K562 (cell line): Measurements from ENCODE around the gene DVL3. TPM values are rescaled to one million over a fixed set of nuclear protein-coding genes. Genes with fewer than 3 reads are reported as not detected.
A peak's percentile ranks its signal among the peaks of the same experiment; 100 is the strongest.

Source experiments
- ATF1 ChIP-seq, 2 experiments: fragments of 450-650 bp in 1 of 2; IDR thresholded peaks; 2 replicates each; pipeline ENCODE4 v1.6.1; 2016; ENCODE audit warnings: missing compliant biosample characterization in 1 of 2, missing genetic modification characterization in 1 of 2
- ATF7 ChIP-seq: fragments of 450-650 bp; IDR thresholded peaks from 2 replicates; pipeline ENCODE4 v1.7.1; 2014; ENCODE audit warnings: mild to moderate bottlenecking, moderate library complexity
- CAMTA2 ChIP-seq: fragments of 250-450 bp; sonication (Bioruptor Pico); conservative IDR thresholded peaks from 2 replicates; pipeline ENCODE4 v1.5.1; 2022
- CBFB ChIP-seq: sonication (generic); formaldehyde crosslinking; IDR thresholded peaks from 2 replicates; pipeline ENCODE4 v1.4.0; 2020; ENCODE audit warnings: mild to moderate bottlenecking, missing genetic modification reagents
- CREB3 ChIP-seq: fragments of 450-650 bp; conservative IDR thresholded peaks from 2 replicates; pipeline ENCODE4 v1.6.1; 2016; ENCODE audit warnings: missing genetic modification characterization, low read depth, mild to moderate bottlenecking, missing compliant biosample characterization, moderate library complexity
- DNMT1 ChIP-seq: fragments of 450-650 bp; IDR thresholded peaks from 2 replicates; pipeline ENCODE4 v1.6.1; 2016; ENCODE audit warnings: antibody characterized with exemption, mild to moderate bottlenecking
- ESRRA ChIP-seq: fragments of 450-650 bp; IDR thresholded peaks from 2 replicates; pipeline ENCODE4 v1.6.1; 2014; ENCODE audit warnings: low read depth, mild to moderate bottlenecking, moderate library complexity, borderline replicate concordance
- ESRRB ChIP-seq: fragments of 250-450 bp; sonication (Bioruptor Pico); IDR thresholded peaks from 2 replicates; pipeline ENCODE4 v1.5.0; 2020; ENCODE audit warnings: mild to moderate bottlenecking, moderate library complexity, borderline replicate concordance
- FOXJ2 ChIP-seq: fragments of 200-800 bp; sonication (Bioruptor generic); IDR thresholded peaks from 2 replicates; pipeline ENCODE4 v1.6.1; 2016; ENCODE audit warnings: missing genetic modification characterization, missing compliant biosample characterization
- IRF2 ChIP-seq: sonication (generic); formaldehyde crosslinking; IDR thresholded peaks from 2 replicates; pipeline ENCODE4 v1.8.1; 2022; ENCODE audit warnings: mild to moderate bottlenecking, missing genetic modification reagents
- JUN ChIP-seq, 2 experiments: sonication (generic) in 1 of 2; formaldehyde crosslinking in 1 of 2; IDR thresholded peaks; 2 replicates each; pipeline versions ENCODE4 v1.6.1 to v1.8.0; 2012 to 2022; ENCODE audit warnings: borderline replicate concordance in 2 of 2, mild to moderate bottlenecking in 2 of 2, improper control_type of control experiment in 1 of 2, low read depth in 1 of 2, low read length in 1 of 2, missing genetic modification reagents in 1 of 2
- KAT2B ChIP-seq: IDR thresholded peaks from one replicate; pipeline ENCODE4 v1.6.1; 2012; ENCODE audit warnings: low read depth, mild to moderate bottlenecking, control low read depth, inconsistent platforms, low read length, moderate library complexity
- KLF13 ChIP-seq: fragments of 450-650 bp; IDR thresholded peaks from 2 replicates; pipeline ENCODE4 v1.6.1; 2016; ENCODE audit warnings: missing genetic modification characterization, low read depth, mild to moderate bottlenecking, missing compliant biosample characterization, moderate library complexity, borderline replicate concordance
- KLF16 ChIP-seq: IDR thresholded peaks from 2 replicates; pipeline ENCODE4 v1.6.1; 2016; ENCODE audit warnings: antibody characterized with exemption
- MAFG ChIP-seq: fragments of 450-650 bp; conservative IDR thresholded peaks from 2 replicates; pipeline ENCODE4 v1.6.1; 2016; ENCODE audit warnings: missing genetic modification characterization, missing compliant biosample characterization
- NFIC ChIP-seq: fragments of 450-650 bp; IDR thresholded peaks from 2 replicates; pipeline ENCODE4 v1.6.1; 2017; ENCODE audit warnings: mild to moderate bottlenecking, inconsistent platforms
- PHB2 ChIP-seq: fragments of 450-650 bp; IDR thresholded peaks from 2 replicates; pipeline ENCODE4 v1.6.1; 2017; ENCODE audit warnings: low read depth
- RUNX1 ChIP-seq: sonication (generic); IDR thresholded peaks from 2 replicates; pipeline ENCODE4 v1.6.1; 2016; ENCODE audit warnings: antibody characterized with exemption, low read depth
- SETDB1 ChIP-seq: IDR thresholded peaks from one replicate; pipeline ENCODE4 v1.6.1; 2012; ENCODE audit warnings: low read length, control low read depth, inconsistent platforms
- SIN3A ChIP-seq, 2 experiments: fragments of 150-350 bp in 1 of 2; IDR thresholded peaks; 2 replicates each; pipeline ENCODE4 v1.6.1; 2011 to 2016; ENCODE audit warnings: borderline replicate concordance in 2 of 2, low read depth in 2 of 2, low read length in 2 of 2, mild to moderate bottlenecking in 2 of 2, moderate library complexity in 2 of 2; ENCODE audit not compliant: control insufficient read depth in 1 of 2
- SMARCA4 ChIP-seq: fragments of 450-650 bp; IDR thresholded peaks from 2 replicates; pipeline ENCODE4 v1.6.1; 2016
- TEAD1 ChIP-seq, 2 experiments: fragments of 450-650 bp in 1 of 2; sonication (generic) in 1 of 2; formaldehyde crosslinking; IDR thresholded peaks; 2 replicates each; pipeline versions ENCODE4 v1.4.0 to v1.8.0; 2020 to 2022; ENCODE audit warnings: mild to moderate bottlenecking in 2 of 2, missing genetic modification reagents in 1 of 2
- THRA ChIP-seq: fragments of 450-650 bp; IDR thresholded peaks from 2 replicates; pipeline ENCODE4 v1.6.1; 2017; ENCODE audit warnings: mild to moderate bottlenecking, moderate library complexity
- TRIM24 ChIP-seq, 2 experiments: fragments of 450-650 bp; IDR thresholded peaks; 2 replicates each; pipeline ENCODE4 v1.6.1; 2016
- YBX1 ChIP-seq: fragments of 450-650 bp; IDR thresholded peaks from 2 replicates; pipeline ENCODE4 v1.7.1; 2016; ENCODE audit warnings: mild to moderate bottlenecking
- ZBTB9 ChIP-seq: fragments of 450-650 bp; formaldehyde crosslinking; IDR thresholded peaks from 2 replicates; pipeline ENCODE4 v1.4.0; 2020; ENCODE audit warnings: mild to moderate bottlenecking, moderate library complexity
- ZNF778 ChIP-seq: fragments of 450-650 bp; formaldehyde crosslinking; IDR thresholded peaks from 2 replicates; pipeline ENCODE4 v1.4.0; 2020; ENCODE audit warnings: mild to moderate bottlenecking, moderate library complexity
- polyA plus RNA-seq, 8 experiments: library from polyadenylated mRNA; depleted of rRNA in 4 of 8; stranded (reverse) in 5 of 8; unstranded in 3 of 8; fragments of >200 nt; fragmentation: Nextera tagmentation in 2 of 8; fragmentation: Illumina TruSeq in 1 of 8; extraction: Ambion mirVana in 2 of 8; extraction: Trizol in 1 of 8; gene quantifications; 2 replicates each; pipeline versions ENCODE4 v1.2.1 to v1.2.3, GENCODE V29; 2011 to 2014; ENCODE audit warnings: inconsistent platforms in 1 of 8, missing spikeins in 1 of 8
- total RNA-seq, 7 experiments: library from RNA; depleted of rRNA in 6 of 7; stranded (reverse); fragments of >200 nt in 6 of 7; fragmentation: Illumina TruSeq in 2 of 7; extraction: Trizol in 2 of 7; gene quantifications; 2 replicates each; pipeline versions ENCODE4 v1.2.1 to v1.2.3, GENCODE V29; 2011 to 2021; ENCODE audit warnings: low replicate concordance in 1 of 7

The DVL3 gene
- total and polyA plus RNA-seq, 9 of the 15 experiments (the other 6 are each of a cell fraction or from before 2014, with no cell fraction given): 3.1 to 57.9 (median 20.1) TPM

GRCh38 chr3:184185461-184186183 is 30.4 kb downstream of the DVL3 start (continued):
- TF ChIP-seq CREB3 (tag): peak; percentile 66; the same call in 1 of the 2 replicates
- TF ChIP-seq IRF2: no peak
- no peak for TF ChIP-seq YBX1
- TF ChIP-seq KLF13 (tag): no peak
- TF ChIP-seq RUNX1: peak; percentile 63; the same call in 1 of the 2 replicates
- TF ChIP-seq NFIC: peak; percentile 69
- TF ChIP-seq KAT2B: no peak
- no peak for TF ChIP-seq ESRRB (CRISPR knock-in tag)
- no peak for TF ChIP-seq THRA
- no peak for TF ChIP-seq ATF1 (CRISPR knock-in tag; IDR thresholded peaks at IDR 0.05)
- TF ChIP-seq ATF1 (tag; IDR thresholded peaks at IDR 0.05): peak; percentile 84
- no peak for TF ChIP-seq DNMT1
- 0 out of 2 replicates have a peak, but pooled peaks have one; percentile 37 for TF ChIP-seq PHB2
- peak; percentile 89 for TF ChIP-seq ATF7
- TF ChIP-seq TRIM24 (IDR thresholded peaks at IDR 0.05): peak; percentile 13 to 47; a peak in 2 of 4 replicates
- peak in 1 of 2 experiments; percentile 47; a peak in 1 of 4 replicates for TF ChIP-seq TEAD1 (CRISPR knock-in tag; IDR thresholded peaks at IDR 0.05)
- no peak for TF ChIP-seq CBFB (CRISPR knock-in tag)
- TF ChIP-seq ZBTB9 (CRISPR knock-in tag): peak; percentile 80; the same call in 1 of the 2 replicates
- no peak; the same call in 1 of the 2 replicates for TF ChIP-seq FOXJ2 (tag)
- no peak; a peak in 2 of 4 replicates for TF ChIP-seq SIN3A (IDR thresholded peaks at IDR 0.05; ENCODE audit: borderline replicate concordance in 2 of 2, control insufficient read depth in 1 of 2, low read depth in 2 of 2, low read length in 2 of 2)
- peak; percentile 67; the same call in 1 of the 2 replicates for TF ChIP-seq CAMTA2 (CRISPR knock-in tag)
- TF ChIP-seq SMARCA4: peak; percentile 69
- TF ChIP-seq ESRRA: no peak; the same call in 1 of the 2 replicates
- peak; percentile 55; the same call in 1 of the 2 replicates for TF ChIP-seq JUN (IDR thresholded peaks at IDR 0.05; ENCODE audit: borderline replicate concordance, low read depth, low read length)
- no peak for TF ChIP-seq JUN (CRISPR knock-in tag; IDR thresholded peaks at IDR 0.05; ENCODE audit: borderline replicate concordance)
- peak; percentile 84 for TF ChIP-seq MAFG (tag)
- no peak for TF ChIP-seq ZNF778 (CRISPR knock-in tag)
- TF ChIP-seq SETDB1: peak; percentile 92
- TF ChIP-seq KLF16: peak; percentile 69
